Activated B cell treated with CpG ODN at 0.5 μM for 24 hours (primary cell): ENCODE results near the gene C1QL1. TPM values are rescaled to one million over a fixed set of nuclear protein-coding genes. Genes with fewer than 3 reads are reported as not detected.

Experiments
- ATAC-seq: fragments of 200-7000 bp; cut with Tn5 transposase; one replicate; pipeline ENCODE4 v1.10.0; 2021; ENCODE audit warnings: low read depth, mild to moderate bottlenecking, moderate library complexity
- CTCF ChIA-PET: fragments of 350-600 bp; sonication (Branson Sonifier 250); formaldehyde crosslinking; loops from one replicate; lab custom pipeline; 2021; ENCODE audit warnings: antibody characterized with exemption; lab: Charles Lee
- POLR2A ChIA-PET: fragments of 350-600 bp; sonication (Branson Sonifier 250); formaldehyde crosslinking; loops from one replicate; lab custom pipeline; 2021; ENCODE audit warnings: antibody characterized with exemption; lab: Charles Lee
- DNase-seq: peaks from one replicate; pipeline ENCODE4 v3.0.0; 2022
- H3K27ac Mint-ChIP-seq: one replicate; pipeline ENCODE4 v1.8.0; 2020; ENCODE audit warnings: mixed read lengths
- H3K27me3 Mint-ChIP-seq: one replicate; pipeline ENCODE4 v1.8.0; 2021; ENCODE audit warnings: mixed read lengths
- H3K36me3 Mint-ChIP-seq: one replicate; pipeline ENCODE4 v1.8.0; 2021; ENCODE audit warnings: low read depth, mixed read lengths
- H3K4me1 Mint-ChIP-seq: one replicate; pipeline ENCODE4 v1.8.0; 2021; ENCODE audit warnings: mixed read lengths
- H3K4me3 Mint-ChIP-seq: one replicate; pipeline ENCODE4 v1.8.0; 2020; ENCODE audit warnings: mild to moderate bottlenecking, mixed read lengths
- H3K9me3 Mint-ChIP-seq: one replicate; pipeline ENCODE4 v1.8.0; 2020; ENCODE audit warnings: mixed read lengths
- intact Hi-C: fragments of 100-400 bp; cut with micrococcal nuclease; formaldehyde crosslinking; loops from one replicate; pipeline ENCODE4 v1.15.1; 2024
- total RNA-seq: library from RNA; stranded (reverse); gene quantifications from 2 replicates; pipeline ENCODE4 v1.2.3, GENCODE V29; 2022
- TF ChIP-seq, protein P1 (sequence below): fragments of 200-600 bp; IDR thresholded peaks from one replicate; pipeline ENCODE4 v1.8.0; 2022; ENCODE audit warnings: antibody characterized with exemption, mild to moderate bottlenecking

The C1QL1 gene
- total RNA-seq, result not detected in 2 replicates

- peak; percentile 82 for DNase-seq
- peak; percentile 98 for ATAC-seq
- intact Hi-C loops, result loop anchor here (1.0 to 5.0 kb wide), 5 partner anchors 21 to 129 kb away; partner anchors contain the start of genes EFTUD2, KIF18B and NMT1
- Mint-ChIP-seq H3K27me3 (peaks cover 44% of the 10 kb centered on the region), H3K4me3 (peak within 1 kb of the TSS; percentile 78), H3K9me3 (no peaks in the 10 kb centered on the region), H3K36me3 (no peaks in the 10 kb centered on the region), H3K27ac (no peak within 1 kb of the TSS), H3K4me1 (peaks cover 37% of the 10 kb centered on the region)
- POLR2A ChIA-PET, result interaction anchor here (0.6 to 0.8 kb wide), 3 partner anchors 8 to 436 kb away, joined by 3 to 4 read pairs (median 4); no protein-coding TSS in a partner anchor
- CTCF ChIA-PET, result interaction anchor here (0.9 to 1.4 kb wide), 2 partner anchors 10 to 130 kb away, joined by 3 to 4 read pairs; no protein-coding TSS in a partner anchor
- TF ChIP-seq, protein P1, sequence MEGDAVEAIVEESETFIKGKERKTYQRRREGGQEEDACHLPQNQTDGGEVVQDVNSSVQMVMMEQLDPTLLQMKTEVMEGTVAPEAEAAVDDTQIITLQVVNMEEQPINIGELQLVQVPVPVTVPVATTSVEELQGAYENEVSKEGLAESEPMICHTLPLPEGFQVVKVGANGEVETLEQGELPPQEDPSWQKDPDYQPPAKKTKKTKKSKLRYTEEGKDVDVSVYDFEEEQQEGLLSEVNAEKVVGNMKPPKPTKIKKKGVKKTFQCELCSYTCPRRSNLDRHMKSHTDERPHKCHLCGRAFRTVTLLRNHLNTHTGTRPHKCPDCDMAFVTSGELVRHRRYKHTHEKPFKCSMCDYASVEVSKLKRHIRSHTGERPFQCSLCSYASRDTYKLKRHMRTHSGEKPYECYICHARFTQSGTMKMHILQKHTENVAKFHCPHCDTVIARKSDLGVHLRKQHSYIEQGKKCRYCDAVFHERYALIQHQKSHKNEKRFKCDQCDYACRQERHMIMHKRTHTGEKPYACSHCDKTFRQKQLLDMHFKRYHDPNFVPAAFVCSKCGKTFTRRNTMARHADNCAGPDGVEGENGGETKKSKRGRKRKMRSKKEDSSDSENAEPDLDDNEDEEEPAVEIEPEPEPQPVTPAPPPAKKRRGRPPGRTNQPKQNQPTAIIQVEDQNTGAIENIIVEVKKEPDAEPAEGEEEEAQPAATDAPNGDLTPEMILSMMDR, result no peak
Measured at GRCh38 chr17:44968225-44969143, at the start of gene C1QL1. Gene C1QL1 (minus strand): TSS chr17:44968303. CDS start chr17:44968048, 255 bp downstream.

DNA sequence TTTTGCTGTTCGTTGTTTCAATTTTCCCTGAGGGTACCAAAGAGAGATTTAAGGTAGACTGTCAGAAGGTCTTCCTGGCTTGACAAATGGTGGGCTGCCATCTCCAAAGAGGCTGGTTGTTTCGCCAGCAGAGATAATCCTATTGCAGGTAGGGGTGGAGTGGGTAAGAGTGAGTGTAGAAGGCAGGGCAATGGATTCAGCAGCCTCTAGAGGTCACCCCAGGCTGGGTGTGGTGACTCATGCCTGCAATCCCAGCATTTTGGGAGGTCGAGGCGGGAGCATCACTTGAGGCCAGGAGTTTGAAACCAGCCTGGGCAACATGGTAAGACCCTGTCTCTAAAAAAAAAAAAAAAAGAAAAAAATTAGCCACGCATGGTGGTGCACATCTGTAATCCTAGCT, 48.7 kb upstream of the C1QL1 start:
- TF ChIP-seq, protein P1, result no peak
- Mint-ChIP-seq H3K4me3 (no peak overlapping the region), H3K9me3 (no peaks in the 10 kb centered on the region), H3K36me3 (no peaks in the 10 kb centered on the region), H3K4me1 (peaks cover 28% of the 10 kb centered on the region), H3K27ac (no peak overlapping the region), H3K27me3 (peaks cover 42% of the 10 kb centered on the region)
- DNase-seq, result no peak
- intact Hi-C loops, result no loop called here
- ATAC-seq, result no peak
- POLR2A ChIA-PET, result no interaction called here
- CTCF ChIA-PET, result interaction anchor here (0.8 kb wide), 1 partner anchor 84 kb away, joined by 3 read pairs; no protein-coding TSS in a partner anchor

DNA sequence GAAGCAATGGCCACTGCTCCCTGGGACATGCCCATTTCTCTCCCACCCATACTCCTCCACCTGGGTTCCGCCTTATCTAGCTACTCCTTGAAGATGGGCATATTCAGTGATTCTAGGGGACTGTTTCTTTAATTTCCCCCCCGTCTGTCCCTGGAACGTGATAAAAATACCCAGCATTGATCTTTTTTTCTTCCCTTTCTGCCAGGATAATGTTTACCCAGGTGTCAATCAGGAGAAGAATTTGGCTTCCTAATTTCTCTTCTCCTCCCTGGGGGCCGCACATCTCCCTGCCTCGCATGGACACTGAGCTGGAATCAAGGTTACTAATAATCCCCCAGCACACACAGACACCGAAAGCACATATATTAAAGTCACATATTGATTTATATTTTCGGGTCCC, 48.1 kb upstream of the C1QL1 start:
- H3K9me3 Mint-ChIP-seq, result no peaks in the 10 kb centered on the region
- H3K4me3 Mint-ChIP-seq, result no peak overlapping the region
- peaks cover 23% of the 10 kb centered on the region for H3K4me1 Mint-ChIP-seq
- TF ChIP-seq, protein P1, result no peak
- ChIA-PET CTCF (interaction anchor here (0.8 kb wide), 1 partner anchor 84 kb away, joined by 3 read pairs; no protein-coding TSS in a partner anchor), POLR2A (no interaction called here)
- intact Hi-C loops, result no loop called here
- peaks cover 37% of the 10 kb centered on the region for H3K27me3 Mint-ChIP-seq
- no peak for DNase-seq
- no peaks in the 10 kb centered on the region for H3K36me3 Mint-ChIP-seq
- no peak for ATAC-seq
- peak overlapping the region; percentile 12 for H3K27ac Mint-ChIP-seq

- Mint-ChIP-seq H3K27me3 (peaks cover 17% of the 10 kb centered on the region), H3K4me3 (no peak overlapping the region), H3K27ac (no peak overlapping the region), H3K9me3 (no peaks in the 10 kb centered on the region), H3K36me3 (no peaks in the 10 kb centered on the region), H3K4me1 (peaks cover 2% of the 10 kb centered on the region)
- intact Hi-C loops, result no loop called here
- TF ChIP-seq, protein P1, result no peak
- DNase-seq (no peak), ATAC-seq (no peak)
- ChIA-PET POLR2A (no interaction called here), CTCF (no interaction called here)
Measured at GRCh38 chr17:45013021-45013997, 45.2 kb upstream of the C1QL1 start.
